Measurements from ENCODE around the gene STING1. TPM values are rescaled to one million over a fixed set of nuclear protein-coding genes. Genes with fewer than 3 reads are reported as not detected.
"Not testable (repeated sequence)": the region's sequence is repeated elsewhere in the genome, so short reads cannot be mapped to it uniquely, and the experiment has no call there.

STING1 gene
- 10 to 100 TPM; 10.1 to 12.5 (median 10.9) TPM for total RNA-seq

- Histone ChIP-seq H3K27me3 (no peaks in the 10 kb centered on the region), H3K4me3 (peak within 1 kb of the TSS; percentile 50 to 51 (median 50)), H3K27ac (peak within 1 kb of the TSS; percentile 63 to 80 (median 75)), H3K36me3 (no peaks in the 10 kb centered on the region), H3K4me1 (peaks cover 9 to 13% of the 10 kb centered on the region in 2 donors), H3K9me3 (no peaks in the 10 kb centered on the region)
- intact Hi-C loops (cut with DNase I; ENCODE audit: low total_unique reads) (no loop called here), in situ Hi-C loops (cut with MboI; ENCODE audit: low sequenced_read_pairs in 4 of 4) (no loop called here)
- peak; percentile 51 to 62 for ATAC-seq
- no peak for TF ChIP-seq POLR2A (IDR thresholded peaks at IDR 0.05)
- TF ChIP-seq CTCF (IDR thresholded peaks at IDR 0.05 in 4 of 5, conservative IDR thresholded peaks at IDR 0.05 in 1 of 5): no peak
- DNase-seq: peak; percentile 29 to 64
Observed at GRCh38 chr5:139482050-139482889, at the start of gene STING1. Gene STING1, minus strand, starts transcription at chr5:139482758. Its CDS starts 1,054 bp downstream, at chr5:139481704.

DNA sequence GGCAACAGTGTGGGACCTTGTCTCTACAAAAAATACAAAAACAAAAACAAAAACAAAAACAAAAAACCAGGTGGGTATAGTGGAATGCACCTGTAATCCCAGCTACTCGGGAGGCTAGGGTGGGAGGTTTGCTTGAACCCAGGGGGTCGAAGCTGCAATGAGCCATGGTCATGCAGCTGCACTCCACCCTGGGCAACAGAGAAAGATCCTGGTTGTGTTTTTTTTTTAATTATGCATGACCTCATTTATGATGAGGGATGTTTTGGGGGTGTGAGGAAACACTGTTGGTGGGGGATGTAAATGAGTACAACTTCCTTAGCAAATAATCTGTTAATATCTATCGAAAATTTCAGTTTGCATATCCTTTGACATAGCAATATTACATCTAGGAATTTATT is 49.2 kb upstream of the STING1 start:
- no peaks in the 10 kb centered on the region for H3K9me3 ChIP-seq
- in situ Hi-C loops (cut with MboI; ENCODE audit: low sequenced_read_pairs in 4 of 4) (no loop called here), intact Hi-C loops (cut with DNase I; ENCODE audit: low total_unique reads) (no loop called here)
- H3K36me3 ChIP-seq: no peaks in the 10 kb centered on the region
- TF ChIP-seq POLR2A (IDR thresholded peaks at IDR 0.05) (no peak), CTCF (IDR thresholded peaks at IDR 0.05 in 4 of 5, conservative IDR thresholded peaks at IDR 0.05 in 1 of 5) (no peak)
- DNase-seq (no peak), ATAC-seq (no peak)
- H3K4me1 ChIP-seq: peaks cover 0 to 2% of the 10 kb centered on the region in 2 donors
- H3K4me3 ChIP-seq: no peak overlapping the region
- H3K27me3 ChIP-seq: no peaks in the 10 kb centered on the region
- no peak overlapping the region for H3K27ac ChIP-seq

- peaks cover 0 to 19% of the 10 kb centered on the region in 2 donors for H3K4me1 ChIP-seq
- H3K4me3 ChIP-seq; H3K36me3 ChIP-seq; H3K9me3 ChIP-seq; H3K27ac ChIP-seq; H3K27me3 ChIP-seq; in situ Hi-C loops (cut with MboI; ENCODE audit: low sequenced_read_pairs in 4 of 4); intact Hi-C loops (cut with DNase I; ENCODE audit: low total_unique reads); ATAC-seq: not testable (repeated sequence)
- DNase-seq: peak in 1 of 2 donors; percentile 0
Observed at GRCh38 chr5:139530079-139530478, 47.5 kb upstream of the STING1 start.

DNA sequence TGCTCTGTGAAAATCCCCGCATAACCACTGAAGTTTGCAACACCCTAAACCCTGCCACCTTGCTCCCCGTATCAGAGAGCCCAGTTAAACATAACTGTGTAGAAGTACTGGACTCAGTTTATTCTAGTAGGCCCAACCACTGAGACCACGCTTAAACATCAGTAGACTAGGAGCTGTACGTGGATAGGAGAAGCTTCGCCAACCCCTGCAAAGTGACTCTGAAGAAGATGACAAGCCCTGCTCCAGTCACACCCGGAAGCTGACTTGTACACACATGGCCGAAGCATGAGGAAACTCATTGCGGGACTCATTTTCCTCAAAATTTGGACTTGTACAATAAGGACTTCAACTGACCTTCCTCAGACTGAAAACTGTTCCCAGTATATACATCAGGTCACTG is 46.1 kb upstream of the STING1 start:
- intact Hi-C loops (cut with DNase I; ENCODE audit: low total_unique reads): not testable (repeated sequence)

DNA sequence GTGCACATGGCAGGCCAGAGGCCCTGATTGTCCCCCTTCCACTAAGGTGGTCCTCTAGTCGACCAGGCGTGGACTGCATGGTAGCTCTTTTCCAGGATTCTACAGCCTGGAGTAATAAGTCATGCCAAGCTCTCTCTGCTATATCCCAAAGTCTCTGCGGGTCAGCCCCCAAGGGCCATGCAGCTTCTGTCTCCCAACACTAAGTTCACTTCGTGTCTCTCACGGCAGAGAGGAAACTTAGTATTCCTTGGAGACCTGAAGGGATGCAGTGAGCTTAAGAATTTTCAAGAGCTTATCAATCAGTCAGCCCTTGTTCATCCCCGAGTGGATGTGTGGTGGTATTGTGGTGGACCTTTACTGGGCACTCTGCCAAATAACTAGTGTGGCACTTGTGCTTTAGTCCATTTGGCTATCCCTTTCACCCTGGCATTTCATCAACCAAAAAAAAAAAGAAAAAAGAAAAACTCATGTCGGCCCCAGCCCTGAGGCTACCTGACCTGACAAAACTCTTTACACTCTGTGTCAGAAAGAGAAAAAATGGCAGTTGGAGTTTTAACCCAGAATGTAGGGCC is 45.4 kb upstream of the STING1 start:
- H3K27me3 ChIP-seq; H3K9me3 ChIP-seq; H3K36me3 ChIP-seq; intact Hi-C loops (cut with DNase I; ENCODE audit: low total_unique reads); H3K27ac ChIP-seq; H3K4me3 ChIP-seq; ATAC-seq; DNase-seq; in situ Hi-C loops (cut with MboI; ENCODE audit: low sequenced_read_pairs in 4 of 4): not testable (repeated sequence)
- peaks cover 0 to 19% of the 10 kb centered on the region in 2 donors for H3K4me1 ChIP-seq

More for the DNA sequence above, 46.1 kb upstream of the STING1 start:
- H3K36me3 ChIP-seq; ATAC-seq; H3K27me3 ChIP-seq; DNase-seq; H3K4me3 ChIP-seq; in situ Hi-C loops (cut with MboI; ENCODE audit: low sequenced_read_pairs in 4 of 4); H3K27ac ChIP-seq; H3K9me3 ChIP-seq: not testable (repeated sequence)
- H3K4me1 ChIP-seq: peaks cover 0 to 19% of the 10 kb centered on the region in 2 donors

DNA sequence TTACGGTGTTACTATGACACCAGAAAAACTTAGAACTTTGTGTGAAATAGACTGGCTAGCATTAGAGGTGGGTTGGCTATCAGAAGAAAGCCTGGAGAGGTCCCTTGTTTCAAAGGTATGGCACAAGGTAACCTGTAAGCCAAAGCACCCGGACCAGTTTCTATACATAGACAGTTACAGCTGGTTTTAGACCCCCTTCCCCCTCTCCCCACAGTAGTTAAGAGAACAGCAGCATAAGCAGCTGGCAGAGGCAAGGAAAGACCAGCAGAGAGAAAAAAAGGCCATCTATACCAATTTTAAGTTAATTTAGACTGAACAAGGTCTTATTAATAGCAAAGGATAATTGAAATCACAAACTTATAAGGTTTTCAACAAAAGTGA is 44.5 kb upstream of the STING1 start:
- H3K27me3 ChIP-seq; H3K27ac ChIP-seq; H3K36me3 ChIP-seq; H3K9me3 ChIP-seq; in situ Hi-C loops (cut with MboI; ENCODE audit: low sequenced_read_pairs in 4 of 4); DNase-seq; H3K4me3 ChIP-seq; intact Hi-C loops (cut with DNase I; ENCODE audit: low total_unique reads); ATAC-seq: not testable (repeated sequence)
- H3K4me1 ChIP-seq: peaks cover 0 to 19% of the 10 kb centered on the region in 2 donors

DNA sequence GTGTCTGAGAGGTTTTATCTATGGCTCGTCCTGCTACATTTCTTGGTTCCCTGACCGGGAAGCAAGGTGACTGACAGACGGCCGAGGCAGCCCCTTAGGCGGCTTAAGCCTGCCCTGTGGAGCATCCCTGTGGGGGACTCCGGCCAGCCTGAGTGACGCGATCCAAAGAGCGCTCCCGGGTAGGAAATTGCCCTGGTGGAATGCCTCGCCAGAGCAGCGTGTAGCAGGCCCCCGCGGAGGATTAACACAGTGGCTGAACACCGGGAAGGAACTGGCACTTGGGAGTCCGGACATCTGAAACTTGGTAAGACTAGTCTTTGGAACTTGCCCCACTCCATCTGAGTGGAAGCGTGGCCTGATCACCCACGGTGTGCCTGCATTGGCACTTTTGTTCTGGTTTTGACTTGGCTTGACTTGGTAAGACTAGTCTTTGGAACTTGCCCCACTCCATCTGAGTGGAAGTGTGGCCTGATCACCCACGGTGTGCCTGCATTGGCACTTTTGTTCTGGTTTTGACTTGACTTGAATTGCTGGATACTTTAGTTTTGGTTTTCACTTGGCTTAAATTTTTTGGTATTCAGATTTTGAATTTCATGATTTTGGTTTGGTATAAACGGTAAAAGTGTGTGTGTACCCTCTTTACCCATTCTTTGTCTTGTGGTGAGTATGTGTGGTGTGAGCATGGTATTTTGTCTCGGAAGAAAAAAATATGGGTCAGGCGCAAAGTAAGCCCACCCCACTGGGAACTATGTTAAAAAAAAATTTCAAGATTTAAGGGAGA is 43.9 kb upstream of the STING1 start:
- ATAC-seq; DNase-seq; H3K36me3 ChIP-seq; intact Hi-C loops (cut with DNase I; ENCODE audit: low total_unique reads); H3K27me3 ChIP-seq; H3K4me3 ChIP-seq; H3K9me3 ChIP-seq; in situ Hi-C loops (cut with MboI; ENCODE audit: low sequenced_read_pairs in 4 of 4): not testable (repeated sequence)
- H3K4me1 ChIP-seq: peaks cover 0 to 19% of the 10 kb centered on the region in 2 donors
- peak overlapping the region in 2 of 4 donors; percentile 63 to 69 for H3K27ac ChIP-seq

- H3K36me3 ChIP-seq; intact Hi-C loops (cut with DNase I; ENCODE audit: low total_unique reads); H3K4me3 ChIP-seq; in situ Hi-C loops (cut with MboI; ENCODE audit: low sequenced_read_pairs in 4 of 4); H3K9me3 ChIP-seq; DNase-seq; H3K27me3 ChIP-seq; ATAC-seq: not testable (repeated sequence)
- Histone ChIP-seq H3K27ac (peak overlapping the region in 2 of 4 donors; percentile 63 to 69), H3K4me1 (peaks cover 6 to 19% of the 10 kb centered on the region in 2 donors)
Observed at GRCh38 chr5:139525586-139526308, 43.2 kb upstream of the STING1 start.

Measured in gastrocnemius medialis (tissue), 4 donors.